ENCODE results near the gene GUCY2C. TPM values are rescaled to one million over a fixed set of nuclear protein-coding genes. Genes with fewer than 3 reads are reported as not detected.
A peak's percentile ranks its signal among the peaks of the same experiment; 100 is the strongest.

GUCY2C gene
- total RNA-seq, 1 experiment from 2014 or later: not detected

DNA sequence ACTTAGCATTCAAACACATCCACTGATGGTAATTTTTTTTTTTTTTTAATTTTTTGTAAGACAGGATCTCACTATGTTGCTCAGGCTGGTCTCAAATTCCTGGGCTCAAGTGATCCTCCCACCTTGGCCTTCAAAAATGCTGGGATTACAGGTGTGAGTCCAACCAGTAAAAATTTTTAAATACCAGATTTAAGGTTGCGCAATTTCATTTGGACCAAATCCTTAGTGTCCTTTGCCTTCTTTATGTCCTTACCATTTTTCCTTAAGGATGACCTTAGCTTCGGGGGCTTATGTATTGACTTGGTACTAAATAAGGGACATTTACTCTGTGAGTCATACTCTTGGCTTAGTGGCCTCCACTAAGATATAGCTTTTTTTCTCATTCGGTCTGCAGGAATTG is 124.6 kb downstream of the GUCY2C start:
- DNase-seq (ENCODE audit: low read depth): no peak

DNA sequence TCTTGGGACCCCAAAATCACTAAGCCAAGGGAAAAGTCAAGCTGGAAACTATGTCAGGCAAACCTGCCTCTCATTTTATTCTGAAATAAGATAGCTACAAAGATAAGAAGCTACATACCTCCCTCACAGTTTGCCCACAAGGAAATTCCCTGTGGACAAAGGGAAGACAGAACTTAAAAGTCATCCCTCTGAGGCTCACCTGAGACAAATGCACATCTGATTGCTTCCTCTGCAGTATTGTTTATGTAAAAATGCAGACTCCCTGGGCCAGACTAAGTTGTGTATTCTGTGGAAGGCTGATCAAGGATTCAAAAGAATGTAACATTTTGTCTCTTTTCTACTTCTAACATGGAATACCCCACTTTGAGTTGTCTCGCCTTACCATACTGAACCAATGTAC is 126.2 kb downstream of the GUCY2C start:
- no peak for DNase-seq (ENCODE audit: low read depth)

DNA sequence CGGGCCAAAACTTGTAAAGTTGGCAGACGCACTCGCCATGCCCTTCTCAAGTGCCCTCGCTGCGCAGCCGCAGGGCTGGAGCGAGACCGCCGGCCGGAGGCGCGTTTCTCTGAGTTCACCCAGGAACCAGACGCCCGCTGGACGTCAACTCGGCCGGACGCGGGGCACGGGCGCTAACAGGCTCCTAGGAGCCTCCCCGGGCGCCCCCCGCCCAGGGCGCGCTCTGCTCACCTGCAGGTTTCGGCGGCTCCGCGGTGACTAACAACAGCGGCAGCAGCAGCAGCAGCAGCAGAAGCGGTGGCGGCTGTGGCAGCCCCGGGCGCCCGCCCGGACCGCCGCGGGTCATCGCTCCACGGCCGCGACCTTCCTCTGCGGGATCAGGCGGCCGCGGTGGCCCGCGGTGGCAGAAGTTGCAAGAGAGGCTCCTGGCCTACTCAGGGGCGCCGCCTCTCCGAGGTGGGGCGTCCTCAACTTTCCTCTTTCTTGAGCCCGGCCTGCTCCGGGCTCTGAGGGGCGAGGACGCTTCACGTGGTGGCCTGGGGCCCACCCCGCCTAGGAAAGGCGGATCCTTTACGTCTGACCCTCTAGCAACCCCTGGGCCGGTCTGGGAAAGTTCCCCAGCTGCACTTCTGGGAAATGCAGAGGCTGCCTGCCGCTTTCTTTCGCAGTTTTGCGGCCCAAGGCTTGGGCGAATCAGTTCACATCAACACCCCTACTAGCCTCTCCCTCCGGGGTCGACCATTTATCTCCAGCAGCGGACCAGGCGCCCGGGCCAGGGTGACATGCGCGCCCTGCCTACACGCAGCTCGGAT is 128.8 kb downstream of the GUCY2C start, which contains the start of gene PLBD1:
Gene PLBD1 (minus strand): TSS at position 533 of the 812 bp plus-strand sequence. CDS start 187 bp downstream, at position 346.
- peak; percentile 43 for DNase-seq (ENCODE audit: low read depth)

DNA sequence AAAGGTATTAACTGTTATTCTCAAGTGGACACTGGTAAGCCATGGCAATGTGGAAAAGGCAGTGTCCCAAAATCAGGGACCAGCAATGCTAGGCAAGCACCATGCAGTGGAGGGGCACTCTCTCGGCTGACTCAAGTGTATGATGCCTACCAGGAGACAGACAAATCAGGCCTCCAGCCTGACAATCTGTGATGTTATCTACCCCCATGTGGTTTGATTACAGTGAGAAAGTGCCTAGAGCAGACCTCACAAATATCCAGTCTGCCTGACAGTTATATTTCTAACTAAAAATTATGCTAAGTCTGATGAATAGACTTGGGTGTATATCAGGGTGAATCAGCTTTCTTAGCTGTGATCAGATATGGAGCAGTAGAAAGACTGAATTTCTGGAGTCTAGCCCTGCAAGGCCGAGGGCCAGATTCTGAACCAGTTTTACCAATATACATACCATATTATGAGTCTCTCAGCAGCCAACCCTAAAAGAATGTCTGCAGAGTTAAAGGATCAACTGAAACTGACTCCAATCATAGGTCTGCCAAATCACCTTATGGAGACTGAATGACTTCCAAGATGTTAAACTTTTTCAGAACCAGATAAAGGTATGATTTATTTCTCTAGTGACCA is 132.0 kb downstream of the GUCY2C start:
- no peak for DNase-seq (ENCODE audit: low read depth)

DNA sequence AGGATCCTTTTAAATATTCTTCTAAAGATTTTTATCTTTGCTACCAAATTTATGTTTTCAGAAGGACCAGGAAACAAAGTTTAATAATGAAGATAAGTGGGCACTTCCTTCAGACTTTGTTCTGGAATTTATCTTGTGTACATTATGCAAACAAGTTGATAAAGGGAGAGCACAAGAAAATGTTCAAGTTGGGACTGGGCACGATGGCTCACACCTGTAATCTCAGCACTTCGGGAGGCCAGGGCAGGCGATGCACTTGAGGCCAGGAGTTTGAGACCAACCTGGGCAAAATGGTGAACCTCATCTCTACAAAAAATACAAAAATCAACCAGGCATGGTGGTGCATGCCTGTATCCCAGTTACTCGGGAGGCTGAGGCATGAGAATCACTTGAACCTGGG is 133.4 kb downstream of the GUCY2C start:
- DNase-seq (ENCODE audit: low read depth): no peak

Other genes starting within 250 kb of the GUCY2C start
- gene PLBD1, start 128.7 kb downstream of the GUCY2C start, total RNA-seq (2014; rRNA removed; shearing (Covaris generic)): 1.9 and 3.5 TPM in 2 replicates
- 15.4 and 23.7 TPM in 2 replicates for gene WBP11, start 106.9 kb upstream of the GUCY2C start, total RNA-seq (2014; rRNA removed; shearing (Covaris generic))
- gene C12orf60, start 107.1 kb upstream of the GUCY2C start, total RNA-seq (2014; rRNA removed; shearing (Covaris generic)): 1.5 and 4.5 TPM in 2 replicates
- 0.23 TPM in 1 of 2 replicates, not detected in the other for gene SMCO3, start 117.6 kb upstream of the GUCY2C start, total RNA-seq (2014; rRNA removed; shearing (Covaris generic))
- not detected in 2 replicates for gene ART4, start 146.9 kb upstream of the GUCY2C start, total RNA-seq (2014; rRNA removed; shearing (Covaris generic))
- 39.0 and 76.2 TPM in 2 replicates for gene MGP, start 189.3 kb upstream of the GUCY2C start, total RNA-seq (2014; rRNA removed; shearing (Covaris generic))
- not detected in 2 replicates for gene ERP27, start 241.9 kb upstream of the GUCY2C start, total RNA-seq (2014; rRNA removed; shearing (Covaris generic))

Data from Daoy (cell line).